Natural killer cell (primary cell): ENCODE data around the gene IL1R2. TPM values are rescaled to one million over a fixed set of nuclear protein-coding genes. Genes with fewer than 3 reads are reported as not detected.

Source experiments
- ATAC-seq, 3 donors: fragments of 150-1000 bp in 2 of 3; fragments of 200-7000 bp in 1 of 3; cut with Tn5 transposase; 1 replicate in 1 of 3; 2 replicates in 2 of 3; pipeline ENCODE4 v1.10.0; 2021; ENCODE audit warnings: mild to moderate bottlenecking in 2 of 3, moderate library complexity in 2 of 3
- DNase-seq, 2 donors: peaks; one replicate each; pipeline versions ENCODE4 v3.0.0 to v3.0.0-alpha.2; 2013 to 2021; ENCODE audit warnings: mixed read lengths in 1 of 2
- H3K27ac ChIP-seq: one replicate; pipeline ENCODE4 v1.5.1; 2013; ENCODE audit warnings: mild to moderate bottlenecking, low read length
- H3K27me3 ChIP-seq: one replicate; pipeline ENCODE4 v1.6.1; 2013; ENCODE audit warnings: low read length; ENCODE audit not compliant: control insufficient read depth, insufficient read depth
- H3K36me3 ChIP-seq: one replicate; pipeline ENCODE4 v1.6.1; 2013; ENCODE audit warnings: low read length; ENCODE audit not compliant: control insufficient read depth, insufficient read depth
- H3K4me1 ChIP-seq: one replicate; pipeline ENCODE4 v1.6.1; 2013; ENCODE audit warnings: low read length; ENCODE audit not compliant: control insufficient read depth, insufficient read depth
- H3K4me3 ChIP-seq: one replicate; pipeline ENCODE4 v1.5.1; 2013; ENCODE audit warnings: low read length
- H3K9me3 ChIP-seq: one replicate; pipeline ENCODE4 v1.6.1; 2013; ENCODE audit warnings: low read length; ENCODE audit not compliant: control insufficient read depth, insufficient read depth
- H3K27ac Mint-ChIP-seq, 2 donors: one replicate each; pipeline ENCODE4 v1.8.0; 2022; ENCODE audit warnings: mild to moderate bottlenecking in 2 of 2, mixed read lengths in 2 of 2, moderate library complexity in 1 of 2
- H3K27me3 Mint-ChIP-seq, 2 donors: one replicate each; pipeline ENCODE4 v1.8.0; 2022; ENCODE audit warnings: low read depth in 2 of 2, mixed read lengths in 2 of 2
- H3K36me3 Mint-ChIP-seq: one replicate; pipeline ENCODE4 v1.8.0; 2022; ENCODE audit warnings: mixed read lengths
- H3K4me1 Mint-ChIP-seq, 2 donors: one replicate each; pipeline ENCODE4 v1.8.0; 2022; ENCODE audit warnings: mixed read lengths in 2 of 2
- H3K4me3 Mint-ChIP-seq: one replicate; pipeline ENCODE4 v1.8.0; 2022; ENCODE audit warnings: mild to moderate bottlenecking, moderate library complexity, mixed read lengths
- H3K9me3 Mint-ChIP-seq, 2 donors: one replicate each; pipeline ENCODE4 v1.8.0; 2022; ENCODE audit warnings: mixed read lengths in 2 of 2
- WGBS: methylation state at CpG from one replicate; pipeline ENCODE4 v1.1.7; 2013; ENCODE audit warnings: missing lambda C conversion rate; ENCODE audit not compliant: insufficient coverage; 5-methylcytosine and 5-hydroxymethylcytosine counted together
- intact Hi-C: fragments of 100-400 bp; cut with micrococcal nuclease; formaldehyde crosslinking; loops from one replicate; pipeline ENCODE4 v1.14.2; 2022
- total RNA-seq, 4 donors: library from RNA; stranded (reverse); fragments of 120-200 nt in 1 of 4; gene quantifications; one replicate each; pipeline versions ENCODE4 v1.2.3 to v1.2.4, GENCODE V29; 2013 to 2022
- TF ChIP-seq, protein P1 (sequence below): fragments of 200-600 bp; IDR thresholded peaks from one replicate; pipeline ENCODE4 v1.8.0; 2022; ENCODE audit warnings: antibody characterized with exemption

IL1R2 gene
- total RNA-seq, 3 donors from 2014 or later (not counting 1 experiment from before 2014, with no cell fraction given), result 0.66 to 5.7 TPM; not detected in 1

GRCh38 chr2:102057502-102058292, 65.9 kb downstream of the IL1R2 start:
- H3K36me3 Mint-ChIP-seq, result no peaks in the 10 kb centered on the region
- TF ChIP-seq, protein P1, sequence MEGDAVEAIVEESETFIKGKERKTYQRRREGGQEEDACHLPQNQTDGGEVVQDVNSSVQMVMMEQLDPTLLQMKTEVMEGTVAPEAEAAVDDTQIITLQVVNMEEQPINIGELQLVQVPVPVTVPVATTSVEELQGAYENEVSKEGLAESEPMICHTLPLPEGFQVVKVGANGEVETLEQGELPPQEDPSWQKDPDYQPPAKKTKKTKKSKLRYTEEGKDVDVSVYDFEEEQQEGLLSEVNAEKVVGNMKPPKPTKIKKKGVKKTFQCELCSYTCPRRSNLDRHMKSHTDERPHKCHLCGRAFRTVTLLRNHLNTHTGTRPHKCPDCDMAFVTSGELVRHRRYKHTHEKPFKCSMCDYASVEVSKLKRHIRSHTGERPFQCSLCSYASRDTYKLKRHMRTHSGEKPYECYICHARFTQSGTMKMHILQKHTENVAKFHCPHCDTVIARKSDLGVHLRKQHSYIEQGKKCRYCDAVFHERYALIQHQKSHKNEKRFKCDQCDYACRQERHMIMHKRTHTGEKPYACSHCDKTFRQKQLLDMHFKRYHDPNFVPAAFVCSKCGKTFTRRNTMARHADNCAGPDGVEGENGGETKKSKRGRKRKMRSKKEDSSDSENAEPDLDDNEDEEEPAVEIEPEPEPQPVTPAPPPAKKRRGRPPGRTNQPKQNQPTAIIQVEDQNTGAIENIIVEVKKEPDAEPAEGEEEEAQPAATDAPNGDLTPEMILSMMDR, result no peak
- DNase-seq, result no peak
- H3K4me3 Mint-ChIP-seq, result no peak overlapping the region
- peaks cover 3 to 21% of the 10 kb centered on the region in 2 donors for H3K27me3 Mint-ChIP-seq
- no peaks in the 10 kb centered on the region for H3K9me3 Mint-ChIP-seq
- no peaks in the 10 kb centered on the region for H3K4me1 Mint-ChIP-seq
- H3K27ac ChIP-seq, result no peak overlapping the region
- ATAC-seq, result no peak
- H3K4me1 ChIP-seq, result no peaks in the 10 kb centered on the region
- 55% methylated on average over 13 of the region's 14 CpGs for WGBS
- intact Hi-C loops, result no loop called here
- no peaks in the 10 kb centered on the region for H3K27me3 ChIP-seq
- no peak overlapping the region for H3K4me3 ChIP-seq
- no peaks in the 10 kb centered on the region for H3K9me3 ChIP-seq
- H3K27ac Mint-ChIP-seq, result no peak overlapping the region
- no peaks in the 10 kb centered on the region for H3K36me3 ChIP-seq

GRCh38 chr2:102058293-102058833, 66.6 kb downstream of the IL1R2 start:
- no peak for ATAC-seq
- no peaks in the 10 kb centered on the region for H3K4me1 Mint-ChIP-seq

GRCh38 chr2:102059151-102059550, 67.4 kb downstream of the IL1R2 start:
- H3K9me3 ChIP-seq, result no peaks in the 10 kb centered on the region
- 73% methylated on average over 1 of the region's 1 CpG for WGBS

More at GRCh38 chr2:102058293-102058833, 66.6 kb downstream of the IL1R2 start:
- no peak overlapping the region for H3K27ac Mint-ChIP-seq
- no peaks in the 10 kb centered on the region for H3K4me1 ChIP-seq
- intact Hi-C loops, result no loop called here
- no peaks in the 10 kb centered on the region for H3K9me3 Mint-ChIP-seq
- H3K9me3 ChIP-seq, result no peaks in the 10 kb centered on the region
- no peaks in the 10 kb centered on the region for H3K36me3 ChIP-seq
- H3K36me3 Mint-ChIP-seq, result no peaks in the 10 kb centered on the region
- 91% methylated on average over 7 of the region's 8 CpGs for WGBS
- no peak overlapping the region for H3K27ac ChIP-seq
- H3K27me3 ChIP-seq, result no peaks in the 10 kb centered on the region
- TF ChIP-seq, protein P1, result no peak
- H3K4me3 ChIP-seq, result no peak overlapping the region
- peaks cover 6 to 14% of the 10 kb centered on the region in 2 donors for H3K27me3 Mint-ChIP-seq
- H3K4me3 Mint-ChIP-seq, result no peak overlapping the region
- DNase-seq, result no peak

More at GRCh38 chr2:102059151-102059550, 67.4 kb downstream of the IL1R2 start:
- no peaks in the 10 kb centered on the region for H3K36me3 ChIP-seq
- Mint-ChIP-seq H3K9me3 (no peaks in the 10 kb centered on the region), H3K27me3 (peaks cover 7 to 11% of the 10 kb centered on the region in 2 donors), H3K4me1 (no peaks in the 10 kb centered on the region), H3K27ac (no peak overlapping the region), H3K36me3 (no peaks in the 10 kb centered on the region), H3K4me3 (no peak overlapping the region)
- intact Hi-C loops, result no loop called here
- H3K4me1 ChIP-seq, result peaks cover 6% of the 10 kb centered on the region
- TF ChIP-seq, protein P1, result no peak
- DNase-seq, result no peak
- H3K27me3 ChIP-seq, result no peaks in the 10 kb centered on the region
- ATAC-seq, result no peak
- H3K27ac ChIP-seq, result no peak overlapping the region
- H3K4me3 ChIP-seq, result no peak overlapping the region
